Activated naive CD4-positive, alpha-beta T cell treated with Interleukin-2 at 50 U/mL for 16 hours (primary cell): Measurements from ENCODE around the gene ZC3H7B.

Experiments used
- DNase-seq: peaks from one replicate; pipeline ENCODE4 v3.0.0-alpha.2; 2020

ZC3H7B gene

DNA sequence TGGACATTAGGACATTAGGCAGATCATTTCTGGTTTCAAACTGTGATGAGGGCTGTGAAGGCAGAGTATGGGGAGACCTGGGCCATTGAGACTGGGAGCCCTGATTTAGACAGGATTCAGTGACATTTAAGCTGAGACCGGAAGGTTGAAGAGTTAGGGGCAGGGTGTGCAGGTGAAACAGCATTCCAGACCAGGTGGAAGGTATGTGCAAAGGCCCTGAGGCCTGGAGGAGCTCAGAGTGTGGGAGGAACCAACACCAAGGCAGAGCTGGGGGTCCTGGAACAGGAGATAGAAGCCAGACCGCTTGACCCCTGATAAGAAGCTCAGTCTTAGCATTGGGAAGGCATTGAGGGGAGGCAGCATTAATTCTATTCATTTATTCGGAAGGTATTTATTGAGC lies 32.5 kb downstream of the ZC3H7B start:
- DNase-seq: no peak

DNA sequence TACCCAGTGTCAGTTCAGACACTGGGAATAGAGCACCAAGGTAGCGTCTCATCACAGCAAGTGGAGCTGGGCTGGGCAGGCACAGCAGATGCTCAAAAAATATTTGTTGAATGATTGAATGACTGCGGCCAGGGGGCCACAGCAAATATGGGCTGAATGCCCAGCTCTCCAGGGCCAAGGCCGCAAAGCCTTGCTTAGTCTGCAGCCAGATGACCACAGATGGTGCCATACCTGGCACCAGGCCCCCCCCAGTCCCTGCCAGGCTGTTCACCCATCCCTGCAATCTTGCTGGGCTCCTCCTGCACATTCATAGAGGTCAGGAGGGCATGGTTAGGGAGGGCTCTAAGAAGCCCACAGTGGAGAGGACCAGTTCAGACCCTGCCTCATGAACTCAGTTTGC lies 32.9 kb downstream of the ZC3H7B start:
- DNase-seq: no peak

DNA sequence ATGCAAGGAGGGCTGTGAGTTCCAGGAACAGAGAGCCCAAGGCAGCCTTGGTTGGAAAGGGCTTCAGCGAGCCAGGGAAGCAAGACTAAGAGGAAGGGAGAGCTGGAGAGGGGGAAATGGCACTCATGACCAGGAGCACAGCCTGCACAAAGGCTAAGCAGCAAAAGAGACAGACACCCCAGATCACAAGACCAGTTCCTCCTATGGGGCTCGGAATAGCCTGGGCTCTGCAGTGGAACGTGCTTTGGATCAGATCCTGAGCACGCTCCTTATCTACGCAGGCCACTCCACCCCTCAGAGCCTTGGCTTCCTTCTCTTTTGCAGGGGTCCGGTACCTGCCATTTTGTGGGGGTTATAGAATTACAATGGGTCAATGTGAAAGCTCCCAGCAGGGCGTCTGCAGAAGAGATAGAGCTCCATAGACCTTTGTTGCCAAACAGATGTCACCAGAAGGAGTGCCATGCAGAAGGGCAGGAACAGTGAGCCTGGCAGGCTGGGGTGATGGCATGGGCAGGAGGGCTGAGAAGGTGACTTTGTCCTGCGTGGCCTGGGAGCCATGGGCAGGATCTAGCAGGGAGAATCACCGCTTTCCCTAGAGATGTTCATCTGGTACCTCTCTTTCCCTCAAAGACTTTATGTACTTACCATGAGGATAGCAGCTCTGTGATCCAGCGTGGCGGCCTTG lies 33.8 kb downstream of the ZC3H7B start:
- DNase-seq: no peak

- DNase-seq: no peak
Measured at GRCh38 chr22:41338614-41339212, 37.4 kb downstream of the ZC3H7B start.

- DNase-seq: no peak
Measured at GRCh38 chr22:41339823-41340222, 38.5 kb downstream of the ZC3H7B start.

GRCh38 chr22:41340357-41340756 lies 39.0 kb downstream of the ZC3H7B start:
- DNase-seq: no peak

DNA sequence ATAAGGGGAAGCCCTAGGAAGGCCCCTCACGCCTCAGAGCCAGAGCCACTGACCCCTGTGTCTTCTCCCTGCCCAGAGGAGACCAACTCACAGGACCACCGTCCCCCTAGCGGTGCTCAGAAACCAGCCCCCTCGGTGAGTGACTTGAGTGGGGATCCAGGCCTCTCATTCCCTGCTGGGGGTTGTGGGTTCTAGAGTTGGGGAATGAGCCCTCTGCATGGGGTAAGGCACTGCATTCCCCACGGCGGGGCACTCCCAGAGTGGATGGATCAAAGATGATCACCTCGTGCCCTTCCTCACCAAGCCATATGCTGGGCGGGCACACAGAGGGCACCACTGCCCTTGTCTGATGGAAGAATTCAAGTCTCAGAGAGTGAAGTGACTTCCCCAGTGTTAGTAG lies 39.7 kb downstream of the ZC3H7B start:
- no peak for DNase-seq

GRCh38 chr22:41341990-41342389 lies 40.7 kb downstream of the ZC3H7B start:
- no peak for DNase-seq

DNA sequence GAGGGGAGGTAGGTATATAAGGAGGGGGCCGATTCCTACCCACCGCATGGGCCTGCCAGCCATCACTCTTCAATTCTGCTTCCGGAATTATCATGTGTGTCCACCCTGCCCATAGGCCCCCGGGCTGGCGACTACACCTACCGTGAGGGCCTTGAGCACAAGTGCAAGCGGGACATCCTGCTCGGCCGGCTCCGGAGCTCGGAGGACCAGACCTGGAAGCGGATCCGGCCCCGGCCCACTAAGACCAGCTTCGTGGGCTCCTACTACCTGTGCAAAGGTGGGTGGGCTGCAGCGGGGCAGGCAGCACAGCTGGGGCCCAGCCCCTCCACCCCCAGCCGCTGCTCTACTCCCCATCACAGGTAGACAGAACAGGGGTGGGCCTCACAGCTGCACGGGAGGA lies 42.0 kb downstream of the ZC3H7B start:
- no peak for DNase-seq

GRCh38 chr22:41343717-41344116 lies 42.4 kb downstream of the ZC3H7B start:
- DNase-seq: no peak

- DNase-seq: no peak
Measured at GRCh38 chr22:41344189-41344788, 43.0 kb downstream of the ZC3H7B start.

GRCh38 chr22:41345807-41346335 lies 44.5 kb downstream of the ZC3H7B start:
- no peak for DNase-seq

- no peak for DNase-seq
Measured at GRCh38 chr22:41347066-41347859, 45.9 kb downstream of the ZC3H7B start.

- no peak for DNase-seq
Measured at GRCh38 chr22:41348964-41349484, 47.7 kb downstream of the ZC3H7B start.

DNA sequence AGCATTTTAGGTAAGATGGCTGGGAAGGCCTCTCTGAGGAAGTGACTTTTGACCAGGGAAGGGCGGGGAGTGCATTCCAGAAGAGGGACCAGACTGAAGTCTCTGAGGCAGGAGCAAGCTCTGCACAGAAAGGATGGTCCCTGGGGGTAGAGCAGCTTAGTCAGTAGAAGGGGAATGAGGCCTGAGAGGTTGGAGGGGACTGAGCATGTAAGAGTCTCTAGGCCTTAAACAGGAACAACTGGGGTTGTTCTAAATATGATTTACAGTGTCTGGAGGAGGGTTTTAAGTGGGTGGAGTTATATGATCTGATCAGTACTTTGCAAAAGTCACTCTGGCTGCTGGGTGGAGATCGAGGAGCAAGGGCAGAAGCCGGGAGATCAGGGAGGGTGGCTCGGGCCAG lies 48.8 kb downstream of the ZC3H7B start:
- no peak for DNase-seq

- DNase-seq: no peak
Measured at GRCh38 chr22:41351011-41351410, 49.7 kb downstream of the ZC3H7B start.

DNA sequence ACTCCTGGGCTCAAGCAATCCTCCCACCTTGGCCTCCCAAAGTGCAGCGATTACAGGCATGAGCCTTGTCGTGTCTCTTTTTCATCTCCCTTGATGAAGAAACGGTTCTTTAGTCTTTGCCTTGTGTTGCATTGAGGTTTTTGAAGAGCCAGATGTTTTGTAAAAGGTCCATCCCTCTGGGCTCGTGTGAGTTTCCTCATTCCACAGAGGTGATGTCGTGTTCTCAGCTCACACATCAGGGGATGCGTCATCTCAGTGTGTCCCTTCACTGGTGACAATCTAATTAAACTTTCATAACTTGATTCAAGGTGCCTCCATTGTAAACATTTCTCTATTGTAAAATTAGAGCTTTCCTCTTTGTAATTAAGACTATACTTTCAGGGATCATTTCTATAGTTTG lies 50.7 kb downstream of the ZC3H7B start:
- no peak for DNase-seq

- DNase-seq: no peak
Measured at GRCh38 chr22:41353862-41354575, 52.7 kb downstream of the ZC3H7B start.

DNA sequence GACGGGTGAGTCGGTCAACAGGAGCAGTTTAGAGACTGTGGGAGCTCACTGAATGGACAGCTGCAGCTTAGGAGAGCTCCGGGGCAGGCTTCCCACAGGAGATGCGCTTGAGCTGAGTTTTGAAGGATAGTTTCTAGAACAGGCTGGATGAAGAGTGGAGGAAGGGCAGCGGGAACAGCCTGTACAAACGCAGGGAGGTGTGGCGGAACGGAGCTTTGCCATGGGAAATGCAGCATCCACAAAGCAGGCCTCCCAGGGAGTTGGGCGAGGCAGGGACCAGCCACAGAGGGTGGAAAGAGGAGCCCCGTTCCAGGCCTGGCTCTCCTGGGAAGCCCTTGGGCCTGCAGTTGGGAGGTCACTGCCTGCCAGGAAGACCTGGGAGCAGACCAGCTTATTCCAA lies 53.7 kb downstream of the ZC3H7B start:
- DNase-seq: no peak

GRCh38 chr22:41355895-41356294 lies 54.6 kb downstream of the ZC3H7B start:
- no peak for DNase-seq

- DNase-seq: no peak
Measured at GRCh38 chr22:41356430-41357028, 55.2 kb downstream of the ZC3H7B start.

- DNase-seq: no peak
Measured at GRCh38 chr22:41357191-41357590, 55.9 kb downstream of the ZC3H7B start.
